Caco-2 (cell line): Measurements from ENCODE around the gene ALKBH5. TPM values are rescaled to one million over a fixed set of nuclear protein-coding genes. Genes with fewer than 3 reads are reported as not detected.

Source experiments
- BruUV-seq: library from RNA; stranded (reverse); fragments of 400-500 nt; replicated peaks from 2 replicates; lab custom pipeline; 2021; lab: Mats Ljungman, UMichigan
- CTCF ChIA-PET: fragments of 300-600 bp; sonication (Branson Sonifier 250); formaldehyde crosslinking; loops from one replicate; lab custom pipeline; 2022; ENCODE audit warnings: antibody characterized with exemption; lab: Charles Lee
- POLR2A ChIA-PET: fragments of 300-600 bp; sonication (Branson Sonifier 250); formaldehyde crosslinking; loops from one replicate; lab custom pipeline; 2022; ENCODE audit warnings: antibody characterized with exemption; lab: Charles Lee
- DNase-seq, 2 experiments: peaks; one replicate each; pipeline versions ENCODE4 v3.0.0 to v3.0.0-alpha.2; 2020 to 2022
- H3K27me3 ChIP-seq: replicated peaks from 2 replicates; pipeline ENCODE4 v1.6.0; 2011; ENCODE audit warnings: low read length; ENCODE audit not compliant: control insufficient read depth, insufficient read depth
- H3K36me3 ChIP-seq: 2 replicates; pipeline ENCODE4 v1.5.1; 2011; ENCODE audit warnings: low read length; ENCODE audit not compliant: control insufficient read depth, insufficient read depth
- H3K4me1 ChIP-seq: fragments of 250-450 bp; sonication (Bioruptor Pico); 2 replicates; pipeline ENCODE4 v1.5.1; 2020; ENCODE audit warnings: mild to moderate bottlenecking
- H3K4me3 ChIP-seq: 2 replicates; pipeline ENCODE4 v1.5.1; 2011; ENCODE audit warnings: low read depth, mild to moderate bottlenecking, control low read depth, low read length
- H3K9me3 ChIP-seq: fragments of 250-450 bp; sonication (Bioruptor Pico); 2 replicates; pipeline ENCODE4 v1.5.1; 2020; ENCODE audit warnings: mild to moderate bottlenecking, moderate library complexity
- H3K27ac Mint-ChIP-seq: one replicate; pipeline ENCODE4 v1.8.0; 2022; ENCODE audit warnings: mixed read lengths; ENCODE audit not compliant: unreplicated experiment
- H3K27me3 Mint-ChIP-seq: one replicate; pipeline ENCODE4 v1.8.0; 2022; ENCODE audit warnings: mixed read lengths; ENCODE audit not compliant: insufficient read depth, unreplicated experiment
- H3K36me3 Mint-ChIP-seq: one replicate; pipeline ENCODE4 v1.8.0; 2022; ENCODE audit warnings: mild to moderate bottlenecking, mixed read lengths; ENCODE audit not compliant: insufficient read depth, unreplicated experiment
- H3K4me1 Mint-ChIP-seq: one replicate; pipeline ENCODE4 v1.8.0; 2022; ENCODE audit warnings: low read depth, mixed read lengths; ENCODE audit not compliant: unreplicated experiment
- H3K4me3 Mint-ChIP-seq: one replicate; pipeline ENCODE4 v1.8.0; 2022; ENCODE audit warnings: mild to moderate bottlenecking, moderate library complexity, mixed read lengths; ENCODE audit not compliant: unreplicated experiment
- H3K9me3 Mint-ChIP-seq: one replicate; pipeline ENCODE4 v1.8.0; 2022; ENCODE audit warnings: mixed read lengths; ENCODE audit not compliant: unreplicated experiment
- CTCF ChIP-seq, 2 experiments: fragments of 200-600 bp in 1 of 2; IDR thresholded peaks; 1 replicate in 1 of 2; 2 replicates in 1 of 2; pipeline versions ENCODE4 v1.5.1 to v1.8.0; 2011 to 2022; ENCODE audit warnings: antibody characterized with exemption in 1 of 2, control low read depth in 1 of 2, inconsistent platforms in 1 of 2, low read depth in 1 of 2, low read length in 1 of 2, mild to moderate bottlenecking in 1 of 2, moderate library complexity in 1 of 2; ENCODE audit not compliant: insufficient read depth in 1 of 2, severe bottlenecking in 1 of 2, unreplicated experiment in 1 of 2
- intact Hi-C: fragments of 100-400 bp; cut with micrococcal nuclease; formaldehyde crosslinking; loops from one replicate; pipeline ENCODE4 v1.10.0; 2022; ENCODE audit not compliant: unreplicated experiment
- total RNA-seq: library from RNA; stranded (reverse); gene quantifications from 2 replicates; pipeline ENCODE4 v1.2.3, GENCODE V29; 2022

Gene ALKBH5
- total RNA-seq, 1 experiment from 2014 or later, result 101 TPM

- CTCF ChIA-PET, result interaction anchor here (0.8 to 1.5 kb wide), 9 partner anchors 9 to 262 kb away, joined by 3 to 8 read pairs (median 4); partner anchors contain the start of genes DRC3, SMCR8, TOM1L2 and TOP3A
- BruUV-seq, result no TSS peak
Measured at GRCh38 chr17:18182978-18183333, 672 bp upstream of the ALKBH5 start.

GRCh38 chr17:18184143-18185031 is 759 bp downstream of the ALKBH5 start:
- no TSS peak for BruUV-seq
- intact Hi-C loops, result loop anchor here (2.0 to 5.0 kb wide), 3 partner anchors 73 to 178 kb away; partner anchors contain the start of genes FLII, SHMT1, SMCR8 and TOP3A
- Mint-ChIP-seq H3K27ac (peak overlapping the region; percentile 98), H3K4me1 (peaks cover 26% of the 10 kb centered on the region), H3K9me3 (no peaks in the 10 kb centered on the region), H3K36me3 (peaks cover 45% of the 10 kb centered on the region), H3K4me3 (peak overlapping the region; percentile 85), H3K27me3 (no peaks in the 10 kb centered on the region)
- Histone ChIP-seq H3K4me1 (peaks cover 30% of the 10 kb centered on the region), H3K9me3 (no peaks in the 10 kb centered on the region), H3K27me3 (no peaks in the 10 kb centered on the region), H3K4me3 (peak overlapping the region; percentile 75), H3K36me3 (peaks cover 11% of the 10 kb centered on the region)
- ChIA-PET CTCF (interaction anchor here (1.1 to 1.5 kb wide), 3 partner anchors 7 to 130 kb away, joined by 4 to 6 read pairs (median 4); partner anchors contain the start of genes SMCR8 and TOP3A), POLR2A (interaction anchor here (0.6 to 2.0 kb wide), 5 partner anchors 9 to 953 kb away, joined by 3 to 10 read pairs (median 6); partner anchors contain the start of gene TOP3A)
- DNase-seq, result peak; percentile 52 to 55
- peak in 1 of 2 experiments; percentile 12 for TF ChIP-seq CTCF (IDR thresholded peaks at IDR 0.05; ENCODE audit: insufficient read depth in 1 of 2, low read depth in 1 of 2, low read length in 1 of 2, severe bottlenecking in 1 of 2, unreplicated experiment in 1 of 2)

More at GRCh38 chr17:18182978-18183333, 672 bp upstream of the ALKBH5 start:
- Histone ChIP-seq H3K9me3 (no peaks in the 10 kb centered on the region), H3K36me3 (peaks cover 6% of the 10 kb centered on the region; the same call in 1 of the 2 replicates), H3K4me3 (peak overlapping the region; percentile 75), H3K4me1 (peaks cover 30% of the 10 kb centered on the region), H3K27me3 (no peaks in the 10 kb centered on the region)
- H3K27me3 Mint-ChIP-seq, result no peaks in the 10 kb centered on the region
- intact Hi-C loops, result loop anchor here (2.0 to 5.0 kb wide), 4 partner anchors 42 to 179 kb away; partner anchors contain the start of genes FLII, LLGL1 and SHMT1
- peak overlapping the region; percentile 85 for H3K4me3 Mint-ChIP-seq
- no peaks in the 10 kb centered on the region for H3K9me3 Mint-ChIP-seq
- peaks cover 31% of the 10 kb centered on the region for H3K36me3 Mint-ChIP-seq
- DNase-seq, result peak; percentile 86 to 89
- no peak for TF ChIP-seq CTCF (IDR thresholded peaks at IDR 0.05; ENCODE audit: insufficient read depth in 1 of 2, low read depth in 1 of 2, low read length in 1 of 2, severe bottlenecking in 1 of 2, unreplicated experiment in 1 of 2)
- peak overlapping the region; percentile 98 for H3K27ac Mint-ChIP-seq
- H3K4me1 Mint-ChIP-seq, result peaks cover 26% of the 10 kb centered on the region
- POLR2A ChIA-PET, result interaction anchor here (0.7 to 2.0 kb wide), 4 partner anchors 29 to 947 kb away, joined by 3 to 8 read pairs (median 5); partner anchors contain the start of gene TOP3A

GRCh38 chr17:18185391-18185790 is 1.8 kb downstream of the ALKBH5 start:
- Histone ChIP-seq H3K27me3 (no peaks in the 10 kb centered on the region), H3K9me3 (no peaks in the 10 kb centered on the region), H3K4me1 (peaks cover 37% of the 10 kb centered on the region), H3K4me3 (peak overlapping the region; percentile 75), H3K36me3 (peaks cover 13% of the 10 kb centered on the region)
- H3K9me3 Mint-ChIP-seq, result no peaks in the 10 kb centered on the region
- peak overlapping the region; percentile 85 for H3K4me3 Mint-ChIP-seq
- H3K27me3 Mint-ChIP-seq, result no peaks in the 10 kb centered on the region
- peaks cover 26% of the 10 kb centered on the region for H3K4me1 Mint-ChIP-seq
- intact Hi-C loops, result loop anchor here (2.0 kb wide), 1 partner anchor 129 kb away; the partner anchor contains the start of genes SMCR8 and TOP3A
- no peak for TF ChIP-seq CTCF (IDR thresholded peaks at IDR 0.05; ENCODE audit: insufficient read depth in 1 of 2, low read depth in 1 of 2, low read length in 1 of 2, severe bottlenecking in 1 of 2, unreplicated experiment in 1 of 2)
- no peak for DNase-seq
- peaks cover 55% of the 10 kb centered on the region for H3K36me3 Mint-ChIP-seq
- H3K27ac Mint-ChIP-seq, result peak overlapping the region; percentile 98
- POLR2A ChIA-PET, result no interaction called here
- BruUV-seq, result TSS peak; percentile 42
- CTCF ChIA-PET, result no interaction called here
